Measurements from ENCODE around the gene SPOCK1.

Gene SPOCK1

GRCh38 chr5:137438932-137439331 is 60.2 kb downstream of the SPOCK1 start:
- DNase-seq (ENCODE audit: low read depth in 2 of 2): no peak
- no peak overlapping the region for H3K4me3 ChIP-seq (replicated peaks in 1 of 2; ENCODE audit: low read depth in 2 of 2, low read length in 2 of 2)
- TF ChIP-seq CTCF (IDR thresholded peaks at IDR 0.05; ENCODE audit: low read depth, low read length): no peak

GRCh38 chr5:137437774-137438173 is 61.4 kb downstream of the SPOCK1 start:
- H3K4me3 ChIP-seq (replicated peaks in 1 of 2; ENCODE audit: low read depth in 2 of 2, low read length in 2 of 2): no peak overlapping the region
- no peak for TF ChIP-seq CTCF (IDR thresholded peaks at IDR 0.05; ENCODE audit: low read depth, low read length)
- no peak for DNase-seq (ENCODE audit: low read depth in 2 of 2)

- DNase-seq (ENCODE audit: low read depth in 2 of 2): no peak
- no peak overlapping the region for H3K4me3 ChIP-seq (replicated peaks in 1 of 2; ENCODE audit: low read depth in 2 of 2, low read length in 2 of 2)
- no peak for TF ChIP-seq CTCF (IDR thresholded peaks at IDR 0.05; ENCODE audit: low read depth, low read length)
Measured at GRCh38 chr5:137433539-137433938, 65.6 kb downstream of the SPOCK1 start.

GRCh38 chr5:137432376-137432775 is 66.8 kb downstream of the SPOCK1 start:
- no peak for DNase-seq (ENCODE audit: low read depth in 2 of 2)
- TF ChIP-seq CTCF (IDR thresholded peaks at IDR 0.05; ENCODE audit: low read depth, low read length): no peak

DNA sequence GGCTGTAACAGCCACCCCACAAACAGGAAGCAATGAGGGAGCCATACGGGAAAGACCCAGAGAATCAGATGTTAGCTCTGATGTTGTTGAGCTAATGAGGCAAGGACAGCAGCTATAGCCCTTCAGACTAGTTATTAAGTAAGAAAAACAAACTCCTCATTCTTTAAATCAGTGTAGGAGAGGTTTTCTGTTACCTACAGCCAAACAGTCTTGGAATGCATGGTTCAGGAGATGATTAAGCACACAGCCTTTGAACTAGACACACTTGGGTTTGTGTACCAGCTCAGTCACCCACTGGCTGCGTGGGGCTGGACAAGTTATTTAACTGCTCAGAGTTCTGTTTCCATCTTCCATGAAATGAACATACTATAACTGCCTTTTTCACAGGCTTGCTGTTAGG is 68.1 kb downstream of the SPOCK1 start:
- no peak overlapping the region for H3K4me3 ChIP-seq (replicated peaks in 1 of 2; ENCODE audit: low read depth in 2 of 2, low read length in 2 of 2)
- peak in 1 of 2 donors; percentile 32 for DNase-seq (ENCODE audit: low read depth in 2 of 2)
- TF ChIP-seq CTCF (IDR thresholded peaks at IDR 0.05; ENCODE audit: low read depth, low read length): no peak

More at GRCh38 chr5:137432376-137432775, 66.8 kb downstream of the SPOCK1 start:
- no peak overlapping the region for H3K4me3 ChIP-seq (replicated peaks in 1 of 2; ENCODE audit: low read depth in 2 of 2, low read length in 2 of 2)

GRCh38 chr5:137415231-137415681 is 83.9 kb downstream of the SPOCK1 start:
- DNase-seq (ENCODE audit: low read depth in 2 of 2): peak; percentile 59 to 88

More at GRCh38 chr5:137415231-137415681, 83.9 kb downstream of the SPOCK1 start:
- H3K4me3 ChIP-seq (replicated peaks in 1 of 2; ENCODE audit: low read depth in 2 of 2, low read length in 2 of 2): no peak overlapping the region
- no peak for TF ChIP-seq CTCF (IDR thresholded peaks at IDR 0.05; ENCODE audit: low read depth, low read length)

All from cardiac fibroblast (primary cell).